OCI-LY3 (cell line): Measurements from ENCODE around the gene MCTP2.
A peak's percentile ranks its signal among the peaks of the same experiment; 100 is the strongest.

Experiments
- H2AFZ ChIP-seq: fragments of 200-600, 300-600 bp; shearing (Covaris generic); 2 replicates; pipeline ENCODE4 v1.6.0; 2014; ENCODE audit warnings: antibody characterized with exemption, low read depth, low read length
- H3K27ac ChIP-seq: fragments of 200-600, 300-600 bp; sonication (generic); 2 replicates; pipeline ENCODE4 v1.5.1; 2014; ENCODE audit warnings: mild to moderate bottlenecking, low read length, moderate library complexity, mixed read lengths
- H3K27me3 ChIP-seq: fragments of 200-600, 300-600 bp; sonication (generic); 2 replicates; pipeline ENCODE4 v1.6.1; 2014; ENCODE audit warnings: low read depth, low read length, mixed read lengths
- H3K36me3 ChIP-seq: fragments of 200-600, 300-600 bp; sonication (generic); replicated peaks from 2 replicates; pipeline ENCODE3; 2014; ENCODE audit warnings: low read depth, low read length, mixed read lengths
- H3K4me1 ChIP-seq: fragments of 300-600, 200-600 bp; sonication (generic); 2 replicates; pipeline ENCODE4 v1.6.1; 2014; ENCODE audit warnings: low read length, mixed read lengths
- H3K4me2 ChIP-seq: fragments of 200-600, 300-600 bp; sonication (generic); 2 replicates; pipeline ENCODE4 v1.6.1; 2014; ENCODE audit warnings: low read length, mixed read lengths
- H3K4me3 ChIP-seq: fragments of 300-600, 200-600 bp; sonication (generic); 2 replicates; pipeline ENCODE4 v1.5.1; 2014; ENCODE audit warnings: antibody characterized with exemption, mild to moderate bottlenecking, low read length, moderate library complexity
- H3K79me2 ChIP-seq: fragments of 300-600, 200-600 bp; shearing (Covaris generic); 2 replicates; pipeline ENCODE4 v1.6.1; 2014; ENCODE audit warnings: mild to moderate bottlenecking, low read length, mixed read lengths
- H3K9ac ChIP-seq: fragments of 300-600, 200-600 bp; shearing (Covaris generic); 2 replicates; pipeline ENCODE4 v1.6.0; 2014; ENCODE audit warnings: mild to moderate bottlenecking, low read length, moderate library complexity
- H3K9me3 ChIP-seq: fragments of 200-600, 300-600 bp; shearing (Covaris generic); 2 replicates; pipeline ENCODE4 v1.6.1; 2014; ENCODE audit warnings: low read length, mixed read lengths; ENCODE audit not compliant: insufficient read depth
- H4K20me1 ChIP-seq: fragments of 200-600, 300-600 bp; sonication (generic); 2 replicates; pipeline ENCODE4 v1.6.1; 2016; ENCODE audit warnings: low read length, mixed read lengths; ENCODE audit not compliant: insufficient read depth
- CTCF ChIP-seq: fragments of 200-600, 300-600 bp; sonication (generic); IDR thresholded peaks from 2 replicates; pipeline ENCODE4 v1.5.1; 2014; ENCODE audit warnings: antibody characterized with exemption, low read length, low read depth
- EZH2phosphoT487 ChIP-seq: fragments of 200-600 bp; shearing (Covaris generic); IDR thresholded peaks from 2 replicates; pipeline ENCODE4 v1.6.1; 2018; ENCODE audit warnings: antibody characterized with exemption, mixed run types, low read depth

The MCTP2 gene

GRCh38 chr15:94230883-94231722 is at the start of gene MCTP2:
MCTP2 (plus strand) TSS chr15:94231561; CDS start chr15:94298266, 66,705 bp downstream.
- TF ChIP-seq EZH2phosphoT487, result no peak
- TF ChIP-seq CTCF, result peak; percentile 23; the same call in 1 of the 2 replicates
- no peak within 1 kb of the TSS for H3K27ac ChIP-seq
- H3K9ac ChIP-seq, result peak within 1 kb of the TSS; percentile 59

GRCh38 chr15:94182883-94183282 is 48.5 kb upstream of the MCTP2 start:
- Histone ChIP-seq H3K4me1 (no peaks in the 10 kb centered on the region), H3K4me3 (no peak overlapping the region), H3K4me2 (no peak overlapping the region), H3K36me3 (no peaks in the 10 kb centered on the region), H3K9me3 (no peaks in the 10 kb centered on the region), H2AFZ (no peak overlapping the region), H3K79me2 (no peaks in the 10 kb centered on the region), H4K20me1 (no peaks in the 10 kb centered on the region), H3K27ac (no peak overlapping the region), H3K27me3 (peaks cover 16% of the 10 kb centered on the region), H3K9ac (no peak overlapping the region)
- TF ChIP-seq EZH2phosphoT487 (no peak), CTCF (no peak)

More at GRCh38 chr15:94230883-94231722, at the start of gene MCTP2:
- Histone ChIP-seq H2AFZ (peak within 1 kb of the TSS; percentile 95), H3K27me3 (peaks cover 67% of the 10 kb centered on the region), H3K4me1 (peaks cover 14% of the 10 kb centered on the region), H4K20me1 (no peaks in the 10 kb centered on the region), H3K36me3 (no peaks in the 10 kb centered on the region), H3K4me2 (peak within 1 kb of the TSS; percentile 96), H3K4me3 (peak within 1 kb of the TSS; percentile 86), H3K9me3 (no peaks in the 10 kb centered on the region), H3K79me2 (no peaks in the 10 kb centered on the region)

GRCh38 chr15:94185547-94186236 is 45.7 kb upstream of the MCTP2 start:
- no peaks in the 10 kb centered on the region for H3K4me1 ChIP-seq
- no peaks in the 10 kb centered on the region for H3K79me2 ChIP-seq
- H3K27me3 ChIP-seq, result peaks cover 7% of the 10 kb centered on the region
- H4K20me1 ChIP-seq, result no peaks in the 10 kb centered on the region
- H3K9me3 ChIP-seq, result no peaks in the 10 kb centered on the region
- no peak overlapping the region for H3K9ac ChIP-seq
- no peak overlapping the region for H3K4me3 ChIP-seq
- TF ChIP-seq EZH2phosphoT487 (no peak), CTCF (no peak)
- no peaks in the 10 kb centered on the region for H3K36me3 ChIP-seq
- no peak overlapping the region for H3K27ac ChIP-seq
- H2AFZ ChIP-seq, result no peak overlapping the region
- H3K4me2 ChIP-seq, result no peak overlapping the region

GRCh38 chr15:94186770-94187331 is 44.5 kb upstream of the MCTP2 start:
- TF ChIP-seq CTCF (no peak), EZH2phosphoT487 (no peak)
- Histone ChIP-seq H3K27ac (no peak overlapping the region), H3K27me3 (peaks cover 7% of the 10 kb centered on the region), H3K79me2 (no peaks in the 10 kb centered on the region), H3K9ac (no peak overlapping the region), H3K4me1 (no peaks in the 10 kb centered on the region), H3K36me3 (no peaks in the 10 kb centered on the region), H3K4me3 (no peak overlapping the region), H4K20me1 (no peaks in the 10 kb centered on the region), H2AFZ (no peak overlapping the region), H3K4me2 (no peak overlapping the region), H3K9me3 (no peaks in the 10 kb centered on the region)
